Measurements from ENCODE around the gene GAST.
"Not testable (repeated sequence)": the region's sequence is repeated elsewhere in the genome, so short reads cannot be mapped to it uniquely, and the experiment has no call there.

GAST gene

DNA sequence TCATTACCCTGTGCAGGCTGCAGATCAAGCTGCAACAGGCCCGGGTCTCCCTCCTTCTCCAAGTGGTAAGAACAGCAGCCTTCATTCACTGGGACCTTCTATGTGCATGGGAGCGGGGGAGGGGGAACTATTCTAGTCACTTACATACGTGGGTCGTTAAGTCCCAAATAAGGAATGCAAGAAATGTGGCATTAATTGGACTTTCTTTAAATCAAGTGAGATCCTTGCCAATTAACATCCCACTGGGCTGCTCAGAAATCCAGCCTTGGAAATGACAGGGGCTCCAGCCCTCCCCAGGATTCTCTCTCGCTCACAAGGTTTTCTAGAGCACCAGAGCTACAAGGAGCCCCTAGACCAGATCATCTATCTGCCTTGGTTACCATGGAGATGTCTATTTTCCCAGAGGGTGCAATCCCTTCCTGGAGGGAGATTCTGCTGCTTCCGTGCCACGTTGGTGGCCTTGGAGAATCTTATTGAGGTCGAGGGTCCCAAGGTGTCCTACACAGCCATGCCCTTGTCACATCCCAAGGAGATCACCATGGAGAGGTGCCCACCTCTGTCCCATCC is 28.6 kb upstream of the GAST start:
- DNase-seq (ENCODE audit: low spot score), result no peak

DNA sequence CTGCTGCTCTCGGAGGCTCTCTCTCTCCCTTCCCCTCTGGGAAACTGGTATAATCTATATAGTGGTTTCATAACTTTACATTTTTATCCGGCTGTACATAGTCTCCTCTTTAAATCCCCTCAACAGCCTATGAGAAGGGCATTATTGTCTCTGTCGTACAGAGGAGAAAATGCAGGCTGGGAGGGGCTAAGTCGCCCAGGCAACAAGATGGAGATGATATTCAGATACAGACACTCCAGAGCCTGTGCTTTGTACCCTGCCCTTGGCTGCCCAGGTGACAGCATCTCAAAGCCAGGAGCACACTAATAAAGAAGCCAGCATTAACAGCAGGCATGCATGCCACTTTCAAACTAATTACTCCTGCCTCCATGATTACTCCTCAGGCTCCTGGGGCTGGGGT is 28.1 kb upstream of the GAST start:
- no peak for DNase-seq (ENCODE audit: low spot score)

DNA sequence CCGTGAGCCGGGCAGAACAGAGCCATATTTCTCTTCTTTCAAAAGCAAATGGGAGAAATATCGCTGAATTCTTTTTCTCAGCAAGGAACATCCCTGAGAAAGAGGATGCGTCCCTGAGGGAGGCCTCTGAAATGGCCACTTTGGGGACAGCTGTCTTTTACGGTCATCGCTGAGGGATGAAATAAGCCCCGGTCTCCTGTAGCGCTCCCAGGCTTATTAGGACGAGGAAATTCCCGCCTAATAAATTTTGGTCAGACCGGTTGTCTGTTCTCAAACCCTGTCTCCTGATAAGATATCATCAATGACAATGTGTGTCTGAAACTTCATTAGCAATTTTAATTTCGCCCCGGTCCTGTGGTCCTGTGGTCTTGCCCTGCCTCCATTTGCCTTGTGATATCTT is 26.4 kb upstream of the GAST start:
- not testable (repeated sequence) for DNase-seq (ENCODE audit: low spot score)

DNA sequence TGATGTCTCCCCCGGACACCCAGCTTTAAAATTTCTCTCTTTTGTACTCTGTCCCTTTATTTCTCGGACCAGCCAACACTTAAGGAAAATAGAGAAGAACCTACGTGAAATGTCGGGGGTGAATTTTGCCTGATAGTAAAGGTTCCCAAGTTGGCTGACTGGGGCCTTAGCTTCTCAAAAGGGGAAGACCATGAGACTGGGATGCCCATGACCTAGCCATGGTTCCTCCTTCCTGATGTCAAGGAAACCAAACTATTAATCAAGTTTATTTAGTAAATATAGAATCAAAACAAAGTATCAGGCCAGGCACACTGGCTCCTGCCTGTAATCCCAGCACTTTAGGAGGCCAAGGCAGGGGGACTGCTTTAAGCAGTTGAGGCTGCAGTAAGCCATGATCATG is 25.9 kb upstream of the GAST start:
- DNase-seq (ENCODE audit: low spot score), result no peak

DNA sequence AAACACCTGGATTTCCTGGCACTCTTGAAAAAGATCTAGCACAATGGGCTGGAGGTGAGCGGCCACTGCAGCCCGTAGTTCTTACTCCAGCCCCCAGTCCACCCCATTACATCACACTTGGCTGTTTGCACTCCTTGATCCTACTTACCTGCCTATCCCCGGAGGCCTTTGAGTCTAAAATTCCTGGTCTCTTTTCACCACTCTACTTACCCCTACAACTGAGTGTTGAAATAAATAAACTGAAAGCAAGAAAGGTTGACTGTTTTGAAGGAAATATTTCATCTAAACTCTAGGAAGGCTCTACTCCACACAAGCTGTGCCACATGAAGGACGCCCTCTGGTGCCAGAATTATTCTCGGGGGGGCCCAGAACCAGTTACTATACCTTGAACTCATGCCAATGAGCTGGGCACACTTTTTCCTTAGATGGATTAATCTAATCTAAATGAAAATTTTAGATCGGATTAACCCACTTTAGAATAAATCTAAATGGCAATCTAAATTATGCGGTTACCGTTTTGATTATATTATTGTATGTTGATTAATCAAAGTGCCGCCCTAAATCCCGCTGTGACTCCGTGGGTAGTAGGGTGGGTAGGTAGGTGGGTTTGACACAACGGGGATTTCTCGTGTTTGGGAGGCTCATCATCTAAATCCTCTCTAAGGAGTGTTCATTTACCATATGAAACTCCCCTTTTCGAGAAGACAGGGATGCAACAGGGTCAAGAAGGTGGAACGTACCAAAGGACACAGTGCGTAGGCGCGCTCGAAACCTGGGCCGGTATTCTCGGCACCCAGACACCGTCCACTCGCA is 24.1 kb upstream of the GAST start:
- peak; percentile 62 for DNase-seq (ENCODE audit: low spot score)

DNA sequence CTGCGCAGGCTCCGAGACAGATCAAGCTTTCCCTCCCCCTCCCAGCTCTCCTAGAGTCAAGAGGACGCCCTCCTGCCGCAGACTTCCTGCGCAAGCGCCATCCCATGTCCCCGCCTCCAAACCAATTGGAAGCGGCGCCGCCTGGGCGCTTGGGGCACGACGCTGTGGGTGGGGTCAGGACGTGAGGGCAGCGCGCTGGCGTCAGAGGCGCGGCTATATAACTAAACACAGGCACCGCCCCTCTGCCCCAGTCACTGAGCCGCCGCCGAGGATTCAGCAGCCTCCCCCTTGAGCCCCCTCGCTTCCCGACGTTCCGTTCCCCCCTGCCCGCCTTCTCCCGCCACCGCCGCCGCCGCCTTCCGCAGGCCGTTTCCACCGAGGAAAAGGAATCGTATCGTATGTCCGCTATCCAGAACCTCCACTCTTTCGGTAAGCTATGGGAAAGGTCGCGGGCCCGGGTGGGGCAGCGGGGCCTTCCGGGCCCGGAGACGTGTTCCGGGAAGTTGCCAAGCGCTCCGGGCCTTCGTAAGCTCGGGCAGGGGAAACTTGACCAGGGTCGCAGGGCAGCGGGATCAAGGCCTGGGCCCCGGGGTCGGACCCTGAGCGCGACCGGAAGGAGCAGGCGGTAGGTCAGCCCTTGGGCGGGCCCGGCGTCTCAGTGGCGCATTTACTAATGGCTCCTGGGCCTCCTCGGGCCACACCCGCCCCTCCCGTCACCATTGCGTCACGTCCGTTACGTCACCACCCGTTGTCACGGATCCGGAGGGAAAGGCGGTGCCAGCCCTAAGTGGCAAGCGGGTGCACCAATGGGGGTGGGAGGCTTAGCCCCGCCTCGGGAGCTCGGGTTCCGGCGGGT is 23.3 kb upstream of the GAST start, which contains the start of gene EIF1:
Gene EIF1, plus strand, starts transcription at position 245 of the 856 bp plus-strand sequence. Its CDS starts 154 bp downstream, at position 399.
- peak; percentile 99 for DNase-seq (ENCODE audit: low spot score)

DNA sequence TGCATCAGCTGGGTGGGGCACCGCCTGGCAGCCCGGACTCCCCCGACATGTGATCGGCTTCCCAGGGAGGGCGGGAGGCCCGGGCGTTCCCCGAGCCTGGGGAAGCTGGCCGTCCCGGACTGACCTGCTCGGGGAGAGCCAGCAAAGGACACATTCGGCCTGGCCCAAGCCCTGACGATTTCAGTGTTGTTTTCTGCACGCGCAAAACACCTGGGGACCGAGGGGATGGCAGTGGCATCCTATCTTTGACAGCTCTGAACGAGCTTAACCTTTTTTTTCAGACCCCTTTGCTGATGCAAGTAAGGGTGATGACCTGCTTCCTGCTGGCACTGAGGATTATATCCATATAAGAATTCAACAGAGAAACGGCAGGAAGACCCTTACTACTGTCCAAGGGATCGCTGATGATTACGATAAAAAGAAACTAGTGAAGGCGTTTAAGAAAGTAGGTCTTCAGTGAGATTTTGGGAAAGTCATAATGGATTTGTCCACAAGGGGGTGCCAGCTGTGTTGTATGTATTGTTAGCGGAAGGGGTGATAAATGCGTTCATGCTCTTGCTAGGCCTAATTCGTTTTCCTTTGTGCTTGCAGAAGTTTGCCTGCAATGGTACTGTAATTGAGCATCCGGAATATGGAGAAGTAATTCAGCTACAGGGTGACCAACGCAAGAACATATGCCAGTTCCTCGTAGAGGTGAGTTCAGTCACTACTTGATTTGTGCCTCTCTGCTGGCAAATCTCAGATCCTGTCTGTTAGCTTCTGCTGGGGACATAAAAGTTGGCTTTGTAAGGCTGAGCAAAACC is 22.4 kb upstream of the GAST start:
- peak; percentile 55 for DNase-seq (ENCODE audit: low spot score)

DNA sequence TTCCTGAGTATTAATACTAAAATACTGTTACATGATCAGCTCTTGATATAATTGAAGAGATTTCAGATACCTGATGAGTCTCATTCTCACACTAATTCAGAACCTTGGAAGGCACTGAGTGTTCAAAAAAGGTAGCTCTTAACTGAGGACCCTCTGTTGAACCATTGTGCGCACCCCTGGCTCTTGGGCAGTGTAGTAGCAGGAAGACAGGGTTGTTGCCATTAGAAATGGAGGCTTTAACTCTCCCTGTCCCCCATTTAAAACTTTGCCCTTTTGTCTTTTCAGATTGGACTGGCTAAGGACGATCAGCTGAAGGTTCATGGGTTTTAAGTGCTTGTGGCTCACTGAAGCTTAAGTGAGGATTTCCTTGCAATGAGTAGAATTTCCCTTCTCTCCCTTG is 21.6 kb upstream of the GAST start:
- no peak for DNase-seq (ENCODE audit: low spot score)

DNA sequence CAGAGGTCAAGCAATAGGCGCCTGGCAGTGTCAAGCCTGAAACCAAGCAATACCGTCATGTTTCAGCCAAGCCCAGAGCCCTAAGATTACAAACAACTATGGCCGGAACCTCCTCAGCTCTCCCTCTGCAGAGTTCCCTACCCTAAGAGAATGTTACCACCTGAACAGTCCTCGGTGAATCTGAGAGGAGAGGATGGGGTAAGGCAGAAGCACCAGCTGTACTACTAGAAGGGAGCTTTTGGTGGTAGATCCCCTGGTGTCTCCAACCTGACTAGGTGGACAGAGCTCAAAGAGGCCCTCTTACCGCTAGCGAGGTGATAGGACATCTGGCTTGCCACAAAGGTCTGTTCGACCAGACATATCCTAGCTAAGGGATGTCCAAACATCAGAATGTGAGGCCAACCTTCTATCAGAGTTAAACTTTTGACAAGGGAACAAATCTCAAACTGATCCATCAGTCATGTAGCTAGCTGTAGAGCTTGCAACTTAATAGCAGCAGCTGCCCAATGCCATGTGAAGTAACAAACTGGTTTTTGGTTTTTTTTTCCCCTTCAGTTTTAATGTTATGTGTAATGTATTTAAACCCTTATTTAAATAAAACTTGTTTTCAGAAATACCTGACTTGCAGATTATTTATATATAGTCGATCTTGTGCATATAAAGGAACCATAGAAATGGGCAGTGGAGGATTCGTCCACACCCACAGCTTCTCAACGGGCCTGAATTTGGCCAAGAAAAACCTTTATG is 20.9 kb upstream of the GAST start:
- no peak for DNase-seq (ENCODE audit: low spot score)

DNA sequence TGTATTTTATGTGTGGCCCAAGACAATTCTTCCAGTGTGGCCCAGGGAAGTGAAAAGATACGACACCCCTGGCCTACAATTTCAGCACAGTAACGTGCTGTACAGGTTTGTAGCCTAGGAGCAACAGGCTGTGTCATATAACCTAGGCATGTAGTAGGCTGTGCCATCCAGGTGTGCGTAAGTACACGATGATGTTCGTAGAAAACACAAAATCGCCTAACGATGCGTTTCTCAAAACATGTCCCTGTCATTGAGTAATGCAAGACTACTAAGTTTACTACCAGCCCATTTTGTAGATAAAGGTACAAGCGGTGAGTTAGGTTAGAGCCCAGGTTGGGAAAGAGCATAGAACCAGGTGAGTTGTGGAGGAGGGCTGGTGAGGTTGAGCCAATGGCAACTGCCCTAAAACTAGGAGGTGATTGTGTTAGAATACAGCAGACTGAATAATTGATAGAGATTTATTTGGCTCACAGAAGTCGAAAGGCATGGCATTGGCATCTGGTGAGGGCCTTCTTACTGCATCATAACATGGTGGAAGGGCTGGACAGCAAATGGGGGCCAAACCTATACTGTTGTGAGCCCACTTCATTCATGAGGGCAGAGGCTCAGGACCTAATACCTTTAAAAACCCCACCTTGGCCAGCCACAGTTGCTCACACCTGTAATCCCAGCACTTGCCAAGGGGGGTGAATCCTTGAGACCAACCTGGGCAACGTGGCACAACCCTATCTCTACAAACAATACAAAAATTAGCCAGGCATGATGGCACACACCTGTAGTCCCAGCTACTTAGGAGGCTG is 19.2 kb upstream of the GAST start:
- peak; percentile 20 for DNase-seq (ENCODE audit: low spot score)

DNA sequence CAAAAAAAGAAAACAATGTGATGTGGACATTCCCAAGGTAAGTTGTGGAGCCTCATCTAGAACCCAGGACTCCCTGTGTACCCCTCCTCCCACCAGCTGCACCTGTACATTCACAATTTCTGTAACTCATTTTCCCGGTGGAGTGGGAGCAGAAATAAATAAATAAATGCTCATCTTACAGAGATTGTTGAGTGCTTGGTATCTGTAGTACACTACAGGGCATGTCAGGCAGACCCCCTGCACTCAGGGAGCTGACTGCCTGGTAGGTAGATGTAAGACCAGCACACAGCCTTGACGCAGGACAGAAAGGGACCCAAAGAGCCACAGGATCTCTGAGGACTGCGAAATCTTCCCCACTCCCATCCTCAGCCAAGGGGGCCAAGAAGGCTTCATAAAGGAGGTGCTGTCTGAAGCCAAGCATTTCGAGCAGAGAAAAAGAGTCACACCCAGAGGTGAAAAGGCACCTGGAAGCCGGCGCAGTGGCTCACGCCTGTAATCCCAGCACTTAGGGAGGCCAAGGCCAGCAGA is 16.9 kb upstream of the GAST start:
- no peak for DNase-seq (ENCODE audit: low spot score)

DNA sequence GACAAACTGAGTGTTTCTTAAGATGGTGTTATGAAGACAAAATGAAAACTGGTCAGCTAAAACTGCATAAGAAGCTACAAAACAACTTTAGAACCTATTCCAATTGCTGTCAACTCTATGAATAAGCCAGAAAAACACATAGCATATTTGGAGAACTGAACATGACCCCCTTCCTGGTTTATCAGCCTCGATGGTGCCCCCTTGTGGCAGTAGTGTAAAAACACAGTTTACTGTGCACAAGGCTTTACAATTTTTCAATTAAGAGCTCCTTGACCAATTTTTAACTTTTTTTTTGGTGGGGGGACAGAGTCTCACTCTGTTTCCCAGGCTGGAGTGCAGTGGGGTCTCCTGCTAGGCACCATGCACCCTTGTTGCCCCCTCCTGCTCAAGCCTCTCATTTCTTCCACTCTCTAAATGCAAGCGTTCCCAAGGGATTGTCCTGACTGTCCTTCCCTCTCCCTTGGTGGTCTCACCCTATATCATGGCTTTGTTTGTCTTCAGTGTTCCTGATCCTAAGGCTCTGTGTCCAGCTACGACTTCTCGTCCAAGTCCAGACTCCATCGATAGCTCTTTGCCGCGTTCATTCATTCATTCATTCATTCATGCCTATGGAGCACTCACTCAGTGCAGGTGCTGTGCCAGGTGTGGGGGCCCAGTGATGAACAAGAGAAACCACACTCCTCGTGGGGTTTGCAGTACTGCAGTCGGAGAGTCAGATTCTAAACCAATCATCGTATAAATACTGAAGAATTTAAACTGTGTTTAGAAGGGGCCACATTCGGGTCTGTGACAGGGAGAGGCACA is 16.0 kb upstream of the GAST start:
- DNase-seq (ENCODE audit: low spot score), result peak; percentile 74

DNA sequence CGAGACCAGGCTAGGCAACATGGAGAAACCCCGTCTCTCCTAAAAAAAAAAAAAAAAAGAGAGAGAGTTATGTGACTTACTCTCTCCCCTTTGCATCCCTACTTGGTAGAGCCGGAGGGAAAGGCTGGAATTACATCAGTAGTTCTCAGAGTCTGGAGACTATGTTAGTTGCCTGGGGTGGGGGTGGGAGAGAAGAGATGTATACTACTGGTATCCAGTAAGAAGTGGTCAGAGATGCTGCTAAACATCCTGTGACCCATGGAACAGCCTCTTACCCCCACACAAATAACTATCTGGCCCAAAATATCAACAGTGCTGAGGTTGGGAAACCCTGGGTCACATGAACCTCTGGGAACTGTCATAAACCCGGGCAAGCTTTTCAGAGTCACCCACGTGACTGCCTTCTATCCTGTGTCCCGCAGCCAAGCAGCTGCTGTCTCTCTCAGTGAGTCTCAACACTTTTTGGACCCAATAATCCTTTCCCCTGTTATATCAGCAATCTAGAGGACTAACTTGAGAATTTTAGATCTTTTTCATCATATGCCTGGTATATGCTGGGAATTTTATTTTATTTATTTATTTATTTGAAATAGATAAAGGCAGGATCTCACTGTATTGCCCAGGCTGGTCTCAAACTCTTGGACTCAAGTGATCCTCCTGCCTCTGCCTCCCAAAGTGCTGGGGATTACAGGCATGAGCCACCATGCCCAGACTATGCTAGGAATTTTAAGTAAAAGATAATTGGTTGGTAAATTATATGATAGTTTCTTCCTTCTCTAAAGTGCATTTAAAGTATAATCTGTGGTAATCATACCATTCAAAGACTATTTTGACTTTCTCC is 14.8 kb upstream of the GAST start:
- DNase-seq (ENCODE audit: low spot score), result no peak

DNA sequence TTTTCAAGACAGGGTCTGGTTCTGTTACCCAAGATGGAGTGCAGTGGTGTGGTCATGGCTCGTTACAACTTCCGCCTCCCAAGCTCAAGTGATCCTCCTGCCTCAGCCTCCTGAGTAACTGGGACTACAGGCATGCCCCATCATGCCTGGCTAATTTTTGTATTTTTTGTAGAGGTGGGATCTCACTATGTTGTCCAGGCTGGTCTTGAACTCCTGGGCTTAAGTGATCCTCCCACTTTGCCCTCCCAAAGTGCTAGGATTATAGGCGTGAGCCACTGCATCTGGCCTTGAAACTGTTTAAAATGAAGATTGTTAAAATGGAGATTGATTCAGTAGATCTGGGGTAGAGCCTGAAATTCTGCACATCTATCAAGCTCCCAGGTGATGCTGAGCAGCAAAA is 11.3 kb upstream of the GAST start:
- DNase-seq (ENCODE audit: low spot score), result not testable (repeated sequence)

DNA sequence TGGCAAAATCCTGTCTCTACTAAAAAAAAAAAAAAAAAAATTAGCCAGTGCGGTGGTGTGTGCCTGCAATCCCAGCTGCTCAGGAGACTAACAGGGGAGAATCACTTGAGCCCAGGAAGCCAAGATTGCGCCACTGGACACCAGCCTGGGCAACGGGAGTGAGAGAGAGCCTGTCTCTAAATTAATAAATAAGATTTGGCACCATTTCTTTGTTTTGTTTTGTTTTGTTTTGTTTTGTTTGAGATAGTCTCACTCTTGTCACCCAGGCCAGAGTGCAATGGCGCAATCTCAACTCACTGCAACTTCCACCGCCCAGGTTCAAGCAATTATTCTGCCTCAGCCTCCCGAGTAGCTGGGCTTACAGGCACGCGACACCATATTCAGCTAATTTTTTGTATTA is 9.4 kb upstream of the GAST start:
- DNase-seq (ENCODE audit: low spot score), result no peak

DNA sequence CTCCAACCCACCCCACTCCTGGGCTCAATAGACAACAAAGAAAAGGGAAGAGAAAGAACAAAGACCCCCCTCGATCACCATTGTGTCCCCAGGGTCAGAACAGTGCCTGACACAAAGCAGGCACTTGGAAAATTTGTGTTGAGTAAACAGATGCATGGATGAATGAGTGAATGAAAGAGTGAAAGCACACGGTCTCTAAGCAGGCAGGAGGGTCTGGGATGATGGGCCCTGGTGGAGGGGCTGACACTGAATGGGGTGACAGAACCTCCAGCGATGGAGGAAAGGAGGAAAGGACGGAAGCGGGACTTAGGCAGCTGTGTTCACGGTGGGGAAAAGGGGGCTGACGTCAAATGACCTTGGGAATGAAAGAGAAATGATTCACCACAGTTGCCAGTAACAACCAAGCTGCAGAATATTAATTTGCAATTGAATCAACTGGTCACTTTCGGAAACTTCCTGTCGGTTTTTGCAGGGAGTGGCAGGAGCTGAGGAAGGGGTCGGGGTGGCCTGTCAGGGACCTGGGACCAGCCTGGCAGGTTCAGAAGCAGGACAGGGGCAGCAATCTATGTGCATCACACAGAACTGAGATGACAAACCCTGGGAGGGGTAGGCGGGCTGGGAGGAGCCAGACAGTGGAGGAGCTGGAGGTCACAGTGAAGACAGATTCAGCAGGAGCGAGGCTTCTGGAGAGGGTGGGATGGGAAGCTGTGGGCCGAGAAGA is 6.7 kb upstream of the GAST start:
- DNase-seq (ENCODE audit: low spot score), result no peak

DNA sequence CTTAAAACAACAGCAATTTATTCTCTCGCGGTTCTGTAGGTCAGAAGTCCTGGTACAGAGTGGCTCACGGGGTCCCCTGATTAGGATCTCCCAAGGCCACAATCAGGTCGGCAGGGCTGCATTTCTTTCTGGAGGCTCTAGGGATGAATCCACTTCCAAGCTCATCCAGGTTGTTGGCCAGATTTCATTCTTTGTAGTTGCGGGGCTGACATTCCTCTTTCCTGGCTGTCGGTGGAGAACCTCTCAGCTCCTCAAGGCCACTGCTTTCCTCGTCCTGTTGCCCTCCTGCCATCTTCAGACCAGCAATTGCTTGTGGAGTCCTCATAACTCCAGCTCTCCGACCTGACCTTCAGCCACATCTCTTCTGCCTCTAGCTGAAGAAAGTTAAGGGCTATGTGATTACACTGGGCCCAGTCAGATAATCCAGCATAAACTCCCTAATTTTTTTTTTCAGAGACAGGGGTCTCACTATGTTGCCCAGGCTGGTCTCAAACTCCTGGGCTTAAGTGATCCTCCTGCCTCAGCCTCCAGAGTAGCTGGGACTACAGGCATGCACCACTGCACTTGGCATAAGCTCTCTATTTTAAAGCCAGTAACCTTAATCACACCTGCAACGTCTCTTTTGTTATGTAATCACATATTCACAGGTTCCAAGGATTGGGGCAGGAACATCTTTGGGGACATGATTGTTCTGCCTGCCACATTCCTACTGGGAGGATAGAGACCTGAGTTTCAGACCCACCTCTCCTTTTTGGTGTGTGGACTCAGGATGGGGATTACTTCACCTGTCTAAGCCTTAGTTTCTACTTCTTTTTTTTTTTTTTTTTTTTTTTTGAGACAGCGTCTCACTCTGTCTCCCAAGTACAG is 4.1 kb upstream of the GAST start:
- DNase-seq (ENCODE audit: low spot score), result no peak
